Common myeloid progenitor, CD34-positive (primary cell): ENCODE results near the gene SYS1.

ENCODE experiments used
- CTCF ChIA-PET: fragments of 350-600 bp; sonication (Branson Sonifier 250); formaldehyde crosslinking; loops from one replicate; lab custom pipeline; 2021; ENCODE audit warnings: antibody characterized with exemption; lab: Charles Lee
- POLR2A ChIA-PET: fragments of 350-600 bp; sonication (Branson Sonifier 250); formaldehyde crosslinking; loops from one replicate; lab custom pipeline; 2021; ENCODE audit warnings: antibody characterized with exemption; lab: Charles Lee
- DNase-seq, 3 donors: peaks; one replicate each; pipeline versions ENCODE4 v3.0.0 to v3.0.0-alpha.2; 2013
- H3K27ac ChIP-seq, 2 experiments: 1 replicate in 1 of 2; 2 replicates in 1 of 2; pipeline ENCODE4 v1.7.0; 2013; ENCODE audit warnings: inconsistent platforms in 2 of 2, low read length in 2 of 2, mild to moderate bottlenecking in 2 of 2, low read depth in 1 of 2, moderate library complexity in 1 of 2; ENCODE audit not compliant: severe bottlenecking in 2 of 2, insufficient read depth in 1 of 2, poor library complexity in 1 of 2
- H3K27me3 ChIP-seq, 5 experiments: replicated peaks in 2 of 5; 1 replicate in 3 of 5; 2 replicates in 2 of 5; pipeline versions ENCODE4 v1.6.1 to v1.7.0; 2013; ENCODE audit warnings: low read length in 4 of 5, mild to moderate bottlenecking in 2 of 5, moderate library complexity in 2 of 5, inconsistent platforms in 1 of 5; ENCODE audit not compliant: insufficient read depth in 5 of 5, control insufficient read depth in 4 of 5
- H3K36me3 ChIP-seq, 4 experiments: 1 replicate in 2 of 4; 2 replicates in 2 of 4; pipeline versions ENCODE4 v1.6.1 to v1.7.0; 2013; ENCODE audit warnings: low read length in 3 of 4, control low read depth in 1 of 4, mild to moderate bottlenecking in 1 of 4; ENCODE audit not compliant: control insufficient read depth in 4 of 4, insufficient read depth in 4 of 4
- H3K4me1 ChIP-seq, 4 experiments: 1 replicate in 3 of 4; 2 replicates in 1 of 4; pipeline versions ENCODE4 v1.6.1 to v1.7.1; 2013; ENCODE audit warnings: low read length in 3 of 4, mild to moderate bottlenecking in 3 of 4, control low read depth in 1 of 4, inconsistent platforms in 1 of 4, moderate library complexity in 1 of 4; ENCODE audit not compliant: control insufficient read depth in 4 of 4, insufficient read depth in 4 of 4; ENCODE audit errors: control extremely low read depth in 1 of 4
- H3K4me3 ChIP-seq, 7 experiments: 1 replicate in 4 of 7; 2 replicates in 3 of 7; pipeline versions ENCODE4 v1.5.1 to v1.7.0; 2013; ENCODE audit warnings: mild to moderate bottlenecking in 7 of 7, low read length in 6 of 7, moderate library complexity in 6 of 7, inconsistent platforms in 2 of 7, low read depth in 2 of 7, control low read depth in 1 of 7; ENCODE audit not compliant: insufficient read depth in 4 of 7, control insufficient read depth in 1 of 7; ENCODE audit errors: extremely low read depth in 1 of 7
- H3K9me3 ChIP-seq, 5 experiments: 1 replicate in 4 of 5; 2 replicates in 1 of 5; pipeline versions ENCODE4 v1.6.1 to v1.7.1; 2013; ENCODE audit warnings: low read length in 4 of 5, mild to moderate bottlenecking in 2 of 5, inconsistent platforms in 1 of 5, low read depth in 1 of 5, moderate library complexity in 1 of 5; ENCODE audit not compliant: control insufficient read depth in 4 of 5, insufficient read depth in 2 of 5; ENCODE audit errors: control extremely low read depth in 1 of 5
- WGBS: methylation state at CpG from one replicate; pipeline ENCODE4 v1.1.5; 2013; ENCODE audit not compliant: insufficient coverage; 5-methylcytosine and 5-hydroxymethylcytosine counted together

Gene SYS1

GRCh38 chr20:45363611-45364492, 896 bp downstream of the SYS1 start:
- peaks cover 20 to 55% (median 41%) of the 10 kb centered on the region in 4 experiments for H3K4me1 ChIP-seq
- H3K27ac ChIP-seq = peak overlapping the region; percentile 89 to 95
- no peak for DNase-seq
- CTCF ChIA-PET = interaction anchor here (0.6 to 22.7 kb wide), 19 partner anchors 9 to 420 kb away, joined by 3 to 353 read pairs (median 5); partner anchors contain the start of gene SDC4
- no peaks in the 10 kb centered on the region for H3K27me3 ChIP-seq
- H3K36me3 ChIP-seq = peaks cover 4 to 39% (median 24%) of the 10 kb centered on the region in 4 experiments
- H3K4me3 ChIP-seq = peak overlapping the region; percentile 59 to 92 (median 85)
- POLR2A ChIA-PET = interaction anchor here (0.9 to 2.7 kb wide), 4 partner anchors 8 to 73 kb away, joined by 5 to 16 read pairs (median 6); partner anchors contain the start of gene SDC4
- WGBS = 27% methylated on average over 21 of the region's 23 CpGs
- H3K9me3 ChIP-seq = no peaks in the 10 kb centered on the region

DNA sequence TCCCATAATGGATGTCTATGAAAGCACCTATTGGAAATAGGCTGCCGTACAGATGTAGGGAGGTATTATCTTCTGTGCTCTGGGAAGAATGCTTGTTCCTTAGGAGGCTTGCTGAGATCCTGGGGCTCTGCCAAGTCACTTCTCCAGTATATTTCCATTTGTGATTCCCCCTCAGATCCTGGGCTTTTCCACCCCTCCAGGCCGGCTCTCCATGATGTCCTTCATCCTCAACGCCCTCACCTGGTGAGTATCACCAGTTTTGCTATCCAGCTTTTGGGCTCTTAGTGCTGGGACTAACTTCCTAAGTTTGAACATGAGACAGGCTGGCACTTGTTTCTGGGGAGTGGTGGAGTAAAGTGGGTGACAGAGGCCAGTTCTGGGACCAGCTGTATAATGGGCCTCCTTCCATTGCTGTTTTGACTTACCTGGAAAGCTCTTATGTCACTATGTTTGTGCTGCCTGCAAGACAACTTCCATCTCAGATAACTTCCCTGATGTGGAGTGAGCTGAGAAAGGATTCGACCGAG, 2.6 kb downstream of the SYS1 start:
- Histone ChIP-seq H3K27me3 (no peaks in the 10 kb centered on the region), H3K27ac (no peak overlapping the region), H3K4me3 (no peak overlapping the region), H3K36me3 (peaks cover 4 to 39% (median 24%) of the 10 kb centered on the region in 4 experiments), H3K9me3 (no peaks in the 10 kb centered on the region), H3K4me1 (peaks cover 21 to 44% (median 35%) of the 10 kb centered on the region in 4 experiments)
- POLR2A ChIA-PET = interaction anchor here (1.3 kb wide), 1 partner anchor 20 kb away, joined by 3 read pairs; no protein-coding TSS in a partner anchor
- CTCF ChIA-PET = interaction anchor here (0.6 to 22.7 kb wide), 8 partner anchors 7 to 146 kb away, joined by 3 to 353 read pairs (median 6); partner anchors contain the start of genes DBNDD2 and PIGT
- DNase-seq = no peak
- 96% methylated on average over 4 of the region's 5 CpGs for WGBS

GRCh38 chr20:45366192-45366591, 3.2 kb downstream of the SYS1 start:
- ChIA-PET CTCF (interaction anchor here (0.7 to 22.7 kb wide), 10 partner anchors 7 to 102 kb away, joined by 3 to 353 read pairs (median 6); partner anchors contain the start of genes DBNDD2 and PIGT), POLR2A (interaction anchor here (1.3 kb wide), 1 partner anchor 20 kb away, joined by 3 read pairs; no protein-coding TSS in a partner anchor)
- DNase-seq = no peak
- no peak overlapping the region for H3K27ac ChIP-seq
- no peaks in the 10 kb centered on the region for H3K9me3 ChIP-seq
- no peak overlapping the region for H3K4me3 ChIP-seq
- peaks cover 4 to 39% (median 24%) of the 10 kb centered on the region in 4 experiments for H3K36me3 ChIP-seq
- WGBS = 100% methylated on average over 1 of the region's 1 CpG
- no peaks in the 10 kb centered on the region for H3K27me3 ChIP-seq
- peaks cover 21 to 38% (median 32%) of the 10 kb centered on the region in 4 experiments for H3K4me1 ChIP-seq

- POLR2A ChIA-PET = interaction anchor here (1.3 kb wide), 1 partner anchor 21 kb away, joined by 3 read pairs; no protein-coding TSS in a partner anchor
- Histone ChIP-seq H3K36me3 (peaks cover 4 to 42% (median 24%) of the 10 kb centered on the region in 4 experiments), H3K27ac (no peak overlapping the region), H3K27me3 (no peaks in the 10 kb centered on the region), H3K9me3 (no peaks in the 10 kb centered on the region), H3K4me1 (peaks cover 21 to 33% (median 30%) of the 10 kb centered on the region in 4 experiments), H3K4me3 (no peak overlapping the region)
- WGBS = 85% methylated on average over 11 of the region's 11 CpGs
- CTCF ChIA-PET = interaction anchor here (0.7 to 22.7 kb wide), 8 partner anchors 6 to 102 kb away, joined by 3 to 353 read pairs (median 6); partner anchors contain the start of gene DBNDD2
- DNase-seq = no peak
Observed at GRCh38 chr20:45366631-45367030, 3.7 kb downstream of the SYS1 start.

- Histone ChIP-seq H3K9me3 (no peaks in the 10 kb centered on the region), H3K4me1 (peaks cover 16 to 28% (median 25%) of the 10 kb centered on the region in 4 experiments), H3K36me3 (peaks cover 4 to 44% (median 24%) of the 10 kb centered on the region in 4 experiments), H3K4me3 (no peak overlapping the region), H3K27me3 (no peaks in the 10 kb centered on the region), H3K27ac (no peak overlapping the region)
- POLR2A ChIA-PET = no interaction called here
- CTCF ChIA-PET = interaction anchor here (0.7 to 22.7 kb wide), 10 partner anchors 10 to 101 kb away, joined by 3 to 353 read pairs (median 4); partner anchors contain the start of gene DBNDD2
- DNase-seq = no peak
Observed at GRCh38 chr20:45367126-45367525, 4.2 kb downstream of the SYS1 start.

DNA sequence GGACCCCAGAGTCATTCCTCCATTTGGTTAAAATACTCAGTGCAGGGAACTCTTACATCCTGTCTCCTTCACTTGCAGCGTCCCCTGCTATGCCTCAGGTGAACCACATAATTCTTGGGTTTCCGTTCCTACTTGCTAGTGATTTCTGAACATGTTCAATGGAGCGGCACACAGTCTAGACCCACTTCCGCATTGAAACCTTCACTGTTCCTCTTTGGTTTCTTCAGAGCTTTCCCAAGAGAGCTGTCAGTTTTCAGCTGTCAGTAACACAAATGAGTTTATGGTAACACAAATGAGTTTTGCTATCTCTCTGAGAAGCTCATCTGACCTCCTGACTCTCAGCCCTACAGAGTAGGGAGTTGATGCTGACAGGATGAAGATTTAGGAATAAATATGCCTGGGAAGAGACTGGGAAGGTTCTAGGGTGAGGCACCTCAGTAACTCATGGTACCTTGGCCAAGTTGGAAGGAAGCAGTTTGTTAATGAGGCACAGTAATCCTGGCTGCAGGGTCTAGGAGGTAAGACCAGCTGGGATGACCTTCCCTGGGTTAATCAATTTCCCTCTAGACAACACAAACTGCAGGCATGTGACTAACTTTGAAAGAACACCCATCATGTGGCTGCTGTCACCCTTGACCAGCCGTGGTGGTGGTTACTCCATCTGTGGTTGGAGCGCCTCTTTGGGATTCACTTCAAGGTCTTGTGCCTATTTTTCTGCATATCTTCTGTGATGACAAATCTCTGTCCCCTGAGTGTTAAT, 5.4 kb downstream of the SYS1 start:
- CTCF ChIA-PET = interaction anchor here (0.7 to 22.7 kb wide), 17 partner anchors 6 to 91 kb away, joined by 3 to 353 read pairs (median 3); partner anchors contain the start of gene SYS1
- Histone ChIP-seq H3K36me3 (peaks cover 4 to 44% (median 24%) of the 10 kb centered on the region in 4 experiments), H3K9me3 (no peaks in the 10 kb centered on the region), H3K27ac (peak overlapping the region in 1 of 2 experiments; percentile 23), H3K4me3 (no peak overlapping the region), H3K27me3 (no peaks in the 10 kb centered on the region), H3K4me1 (peaks cover 16 to 34% (median 25%) of the 10 kb centered on the region in 4 experiments)
- WGBS = 44% methylated on average over 6 of the region's 6 CpGs
- POLR2A ChIA-PET = no interaction called here
- DNase-seq = peak in 2 of 3 donors; percentile 46 to 67
